NT2/D1 (cell line): ENCODE data around the gene DCBLD1.

ENCODE experiments used
- SUZ12 ChIP-seq: IDR thresholded peaks from 2 replicates; pipeline ENCODE4 v1.6.1; 2011; ENCODE audit not compliant: insufficient read length, insufficient read depth; ENCODE audit errors: extremely low read depth
- YY1 ChIP-seq: IDR thresholded peaks from 2 replicates; pipeline ENCODE4 v1.6.1; 2011; ENCODE audit not compliant: insufficient read length, insufficient read depth
- ZNF274 ChIP-seq: IDR thresholded peaks from 2 replicates; pipeline ENCODE4 v1.6.1; 2011; ENCODE audit warnings: mild to moderate bottlenecking, low read depth, low read length

DNA sequence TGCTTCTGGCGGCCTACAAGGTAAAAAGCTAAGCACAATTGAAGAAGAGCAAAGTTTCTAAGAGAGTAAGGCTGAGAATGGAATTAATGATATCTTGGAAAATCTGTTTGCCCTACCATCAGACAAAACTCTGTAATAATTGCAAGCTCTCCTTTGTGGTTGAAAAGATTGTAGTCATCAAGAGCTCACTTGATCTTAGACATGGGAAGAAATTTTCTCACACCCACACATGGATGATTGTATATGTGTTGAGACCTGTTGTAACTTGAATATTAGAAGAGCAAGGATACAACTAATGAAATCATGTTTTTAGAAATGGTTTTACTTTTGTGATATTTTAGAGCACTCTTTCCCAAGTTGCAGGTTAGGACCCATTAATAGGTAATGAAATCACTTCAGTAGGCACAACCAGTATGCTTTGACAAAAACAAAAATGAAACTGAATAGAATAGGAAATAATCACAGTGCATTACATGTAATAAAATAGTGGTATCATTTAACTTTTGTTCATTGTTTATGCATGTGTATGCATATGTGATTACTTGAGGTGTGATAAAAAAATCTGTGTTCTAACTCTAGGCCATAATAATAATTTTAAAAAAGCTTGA is 14.0 kb downstream of the DCBLD1 start:
- TF ChIP-seq SUZ12 (no peak), ZNF274 (no peak), YY1 (no peak)
